HL-60 (cell line): ENCODE data around the gene PCBD2.

ENCODE experiments used
- CTCF ChIP-seq: IDR thresholded peaks from one replicate; pipeline ENCODE4 v1.5.1; 2011; ENCODE audit warnings: low read length, control low read depth, inconsistent platforms; ENCODE audit not compliant: insufficient read depth
- POLR2AphosphoS5 ChIP-seq: IDR thresholded peaks from 2 replicates; pipeline ENCODE4 v1.6.1; 2012; ENCODE audit warnings: low read depth
- REST ChIP-seq: IDR thresholded peaks from 2 replicates; pipeline ENCODE4 v1.6.1; 2012; ENCODE audit warnings: low read depth; ENCODE audit not compliant: insufficient replicate concordance

- TF ChIP-seq CTCF (no peak), REST (no peak), POLR2AphosphoS5 (no peak)
Observed at GRCh38 chr5:134902071-134902801, 2.7 kb upstream of the PCBD2 start.
